GM18907 (cell line): ENCODE results near the gene PHACTR4.
"Not testable (repeated sequence)": the region's sequence is repeated elsewhere in the genome, so short reads cannot be mapped to it uniquely, and the experiment has no call there.

ENCODE experiments used
- ATAC-seq: cut with Tn5 transposase; IDR thresholded peaks from one replicate; pipeline ENCODE4 v1.9.1; 2021; ENCODE audit warnings: mild to moderate bottlenecking, moderate library complexity; ENCODE audit not compliant: unreplicated experiment

Gene PHACTR4

GRCh38 chr1:28519946-28520725, 150.6 kb downstream of the PHACTR4 start:
- no peak for ATAC-seq

GRCh38 chr1:28520796-28521195, 151.3 kb downstream of the PHACTR4 start:
- ATAC-seq: not testable (repeated sequence)

- ATAC-seq: no peak
These were observed 152.1 kb downstream of the PHACTR4 start for GRCh38 chr1:28521502-28522164.

- ATAC-seq: not testable (repeated sequence)
These were observed 153.0 kb downstream of the PHACTR4 start for GRCh38 chr1:28522537-28522936.

GRCh38 chr1:28525002-28525642, 155.6 kb downstream of the PHACTR4 start:
- not testable (repeated sequence) for ATAC-seq

- no peak for ATAC-seq
These were observed 157.3 kb downstream of the PHACTR4 start for GRCh38 chr1:28526886-28527285.

- no peak for ATAC-seq
These were observed 160.9 kb downstream of the PHACTR4 start for GRCh38 chr1:28530456-28530855.

- ATAC-seq: no peak
These were observed 165.1 kb downstream of the PHACTR4 start for GRCh38 chr1:28534671-28535070.

- no peak for ATAC-seq
These were observed 165.6 kb downstream of the PHACTR4 start for GRCh38 chr1:28535180-28535579.

GRCh38 chr1:28537457-28538199, 168.1 kb downstream of the PHACTR4 start:
- no peak for ATAC-seq

- no peak for ATAC-seq
These were observed 168.7 kb downstream of the PHACTR4 start for GRCh38 chr1:28538286-28538685.

- ATAC-seq: no peak
These were observed 171.1 kb downstream of the PHACTR4 start for GRCh38 chr1:28540651-28541050.

- ATAC-seq: not testable (repeated sequence)
These were observed 172.0 kb downstream of the PHACTR4 start for GRCh38 chr1:28541414-28542015.

- ATAC-seq: no peak
These were observed 175.7 kb downstream of the PHACTR4 start for GRCh38 chr1:28545246-28545628.

GRCh38 chr1:28548318-28548717, 178.8 kb downstream of the PHACTR4 start:
- ATAC-seq: no peak
